ENCODE results near the gene CEBPB.

DNA sequence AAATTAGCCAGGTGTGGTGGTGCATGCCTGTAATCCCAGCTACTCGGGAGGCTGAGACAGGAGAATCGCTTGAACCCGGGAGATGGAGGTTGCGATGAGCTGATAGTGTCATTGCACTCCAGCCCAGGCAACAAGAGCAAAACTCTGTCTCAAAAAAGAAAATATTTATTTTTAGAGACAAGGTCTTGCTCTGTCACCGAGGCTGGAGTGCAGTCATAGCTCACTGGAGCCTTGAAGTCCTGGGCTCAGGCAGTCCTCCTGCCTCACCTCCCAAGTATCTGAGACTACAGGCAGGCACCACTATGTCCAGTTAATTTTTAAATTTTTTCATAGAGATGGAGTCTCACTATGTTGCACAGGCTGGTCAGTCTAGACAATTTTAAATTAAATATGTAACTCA is 16.2 kb upstream of the CEBPB start:
- TF ChIP-seq, protein P1, sequence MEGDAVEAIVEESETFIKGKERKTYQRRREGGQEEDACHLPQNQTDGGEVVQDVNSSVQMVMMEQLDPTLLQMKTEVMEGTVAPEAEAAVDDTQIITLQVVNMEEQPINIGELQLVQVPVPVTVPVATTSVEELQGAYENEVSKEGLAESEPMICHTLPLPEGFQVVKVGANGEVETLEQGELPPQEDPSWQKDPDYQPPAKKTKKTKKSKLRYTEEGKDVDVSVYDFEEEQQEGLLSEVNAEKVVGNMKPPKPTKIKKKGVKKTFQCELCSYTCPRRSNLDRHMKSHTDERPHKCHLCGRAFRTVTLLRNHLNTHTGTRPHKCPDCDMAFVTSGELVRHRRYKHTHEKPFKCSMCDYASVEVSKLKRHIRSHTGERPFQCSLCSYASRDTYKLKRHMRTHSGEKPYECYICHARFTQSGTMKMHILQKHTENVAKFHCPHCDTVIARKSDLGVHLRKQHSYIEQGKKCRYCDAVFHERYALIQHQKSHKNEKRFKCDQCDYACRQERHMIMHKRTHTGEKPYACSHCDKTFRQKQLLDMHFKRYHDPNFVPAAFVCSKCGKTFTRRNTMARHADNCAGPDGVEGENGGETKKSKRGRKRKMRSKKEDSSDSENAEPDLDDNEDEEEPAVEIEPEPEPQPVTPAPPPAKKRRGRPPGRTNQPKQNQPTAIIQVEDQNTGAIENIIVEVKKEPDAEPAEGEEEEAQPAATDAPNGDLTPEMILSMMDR (IDR thresholded peaks at IDR 0.05): no peak
- TF ChIP-seq POLR2A (IDR thresholded peaks at IDR 0.05): no peak
